HepG2 (cell line): ENCODE results near the gene KHK.

Experiments used
- EP300 ChIP-seq, 3 experiments: sonication (generic) in 1 of 3; formaldehyde crosslinking in 1 of 3; IDR thresholded peaks; 2 replicates each; pipeline versions ENCODE4 v1.5.1 to v1.6.1; 2011 to 2020; ENCODE audit warnings: low read depth in 2 of 3, low read length in 2 of 3, borderline replicate concordance in 1 of 3, improper control_type of control experiment in 1 of 3, mild to moderate bottlenecking in 1 of 3, missing genetic modification reagents in 1 of 3, moderate library complexity in 1 of 3
- MEF2D ChIP-seq: sonication (generic); formaldehyde crosslinking; IDR thresholded peaks from 2 replicates; pipeline ENCODE4 v1.5.1; 2020; ENCODE audit warnings: mild to moderate bottlenecking, missing genetic modification reagents
- NFE2L2 ChIP-seq: fragments of 150-350 bp; IDR thresholded peaks from 2 replicates; pipeline ENCODE4 v1.6.1; 2014; ENCODE audit warnings: low read length
- PREB ChIP-seq: sonication (generic); formaldehyde crosslinking; IDR thresholded peaks from 2 replicates; pipeline ENCODE4 v1.4.0; 2020; ENCODE audit warnings: missing genetic modification reagents
- RFX3 ChIP-seq: IDR thresholded peaks from 2 replicates; pipeline ENCODE4 v1.6.1; 2016; ENCODE audit warnings: missing biosample characterization, missing genetic modification reagents
- SMAD3 ChIP-seq: sonication (generic); formaldehyde crosslinking; IDR thresholded peaks from 2 replicates; pipeline ENCODE4 v1.4.0; 2020; ENCODE audit warnings: missing genetic modification reagents
- SNAPC2 ChIP-seq: sonication (generic); formaldehyde crosslinking; IDR thresholded peaks from 2 replicates; pipeline ENCODE4 v1.8.1; 2022; ENCODE audit warnings: mild to moderate bottlenecking, missing genetic modification reagents
- ZBTB43 ChIP-seq: sonication (generic); formaldehyde crosslinking; conservative IDR thresholded peaks from 2 replicates; pipeline ENCODE4 v1.4.0; 2020; ENCODE audit warnings: missing genetic modification reagents
- TF ChIP-seq, protein P1 (sequence below), 2 experiments: fragments of 450-650 bp in 1 of 2; sonication (generic) in 1 of 2; formaldehyde crosslinking; IDR thresholded peaks; 2 replicates each; pipeline versions ENCODE4 v1.5.0 to v1.8.0; 2020 to 2022; ENCODE audit warnings: mild to moderate bottlenecking in 1 of 2, missing genetic modification reagents in 1 of 2
- TF ChIP-seq, protein P2 (sequence below): IDR thresholded peaks from 2 replicates; pipeline ENCODE4 v1.6.1; 2012; ENCODE audit warnings: inconsistent platforms

DNA sequence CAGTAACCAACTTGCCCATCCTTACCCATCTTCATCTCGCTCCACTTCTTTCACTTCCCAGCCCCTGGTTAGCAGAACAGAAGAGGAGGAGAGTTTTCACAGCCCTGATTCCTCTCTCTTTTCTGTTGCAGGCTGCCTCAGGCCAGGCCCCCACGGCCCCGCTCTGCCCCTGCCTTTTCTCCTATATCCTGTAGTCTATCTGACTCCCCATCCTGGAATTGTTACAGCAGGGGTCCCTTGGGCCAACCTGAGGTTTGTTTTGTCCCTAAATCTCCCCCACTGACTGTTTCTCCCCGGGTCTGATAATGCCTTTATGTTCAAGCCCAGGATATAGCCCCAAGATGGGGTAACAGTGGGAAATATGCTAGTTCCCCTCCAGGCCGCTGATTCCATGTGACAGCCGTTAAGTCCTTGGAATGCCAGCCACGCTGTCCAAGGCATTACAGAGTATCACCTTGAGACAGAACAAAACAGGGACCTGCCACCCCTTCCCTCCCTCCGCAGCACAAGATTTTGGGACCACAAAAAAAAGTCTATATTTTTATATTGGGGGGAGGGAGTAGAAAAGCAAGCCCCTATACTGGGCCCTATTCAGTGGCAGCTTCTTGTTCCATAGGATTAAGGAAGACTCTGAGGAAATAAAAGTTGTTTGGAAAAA is 16.5 kb upstream of the KHK start:
- TF ChIP-seq MEF2D (CRISPR knock-in tag): no peak
- no peak for TF ChIP-seq PREB (CRISPR knock-in tag)
- TF ChIP-seq SNAPC2 (CRISPR knock-in tag): no peak
- no peak for TF ChIP-seq EP300 (IDR thresholded peaks at IDR 0.05; ENCODE audit: low read depth in 2 of 2, low read length in 2 of 2)
- TF ChIP-seq EP300 (CRISPR knock-in tag; IDR thresholded peaks at IDR 0.05; ENCODE audit: borderline replicate concordance): no peak
- TF ChIP-seq, protein P1, sequence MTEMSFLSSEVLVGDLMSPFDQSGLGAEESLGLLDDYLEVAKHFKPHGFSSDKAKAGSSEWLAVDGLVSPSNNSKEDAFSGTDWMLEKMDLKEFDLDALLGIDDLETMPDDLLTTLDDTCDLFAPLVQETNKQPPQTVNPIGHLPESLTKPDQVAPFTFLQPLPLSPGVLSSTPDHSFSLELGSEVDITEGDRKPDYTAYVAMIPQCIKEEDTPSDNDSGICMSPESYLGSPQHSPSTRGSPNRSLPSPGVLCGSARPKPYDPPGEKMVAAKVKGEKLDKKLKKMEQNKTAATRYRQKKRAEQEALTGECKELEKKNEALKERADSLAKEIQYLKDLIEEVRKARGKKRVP (CRISPR knock-in tag; IDR thresholded peaks at IDR 0.05): no peak
- TF ChIP-seq ZBTB43 (CRISPR knock-in tag): no peak
- TF ChIP-seq RFX3 (CRISPR knock-in tag): no peak
- TF ChIP-seq, protein P2, sequence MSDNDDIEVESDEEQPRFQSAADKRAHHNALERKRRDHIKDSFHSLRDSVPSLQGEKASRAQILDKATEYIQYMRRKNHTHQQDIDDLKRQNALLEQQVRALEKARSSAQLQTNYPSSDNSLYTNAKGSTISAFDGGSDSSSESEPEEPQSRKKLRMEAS: no peak
- no peak for TF ChIP-seq NFE2L2
- TF ChIP-seq SMAD3 (CRISPR knock-in tag): no peak
